SJCRH30 (cell line): ENCODE data around the gene ARFIP1. TPM values are rescaled to one million over a fixed set of nuclear protein-coding genes. Genes with fewer than 3 reads are reported as not detected.

Experiments used
- DNase-seq, 2 experiments: peaks; one replicate each; pipeline ENCODE4 v3.0.0-alpha.2; 2015 to 2020
- H3K27ac ChIP-seq: fragments of 250-450 bp; sonication (Bioruptor Pico); 2 replicates; pipeline ENCODE4 v1.5.1; 2020; ENCODE audit warnings: mild to moderate bottlenecking, moderate library complexity
- H3K27me3 ChIP-seq: fragments of 250-450 bp; sonication (Bioruptor Pico); 2 replicates; pipeline ENCODE4 v1.5.1; 2020; ENCODE audit warnings: mild to moderate bottlenecking, moderate library complexity
- H3K36me3 ChIP-seq: fragments of 250-450 bp; sonication (Bioruptor Pico); 2 replicates; pipeline ENCODE4 v1.5.1; 2020; ENCODE audit warnings: mild to moderate bottlenecking, moderate library complexity
- H3K4me1 ChIP-seq: fragments of 250-450 bp; sonication (Bioruptor Pico); 2 replicates; pipeline ENCODE4 v1.5.1; 2020; ENCODE audit warnings: mild to moderate bottlenecking, moderate library complexity
- H3K4me3 ChIP-seq: fragments of 250-450 bp; sonication (Bioruptor Pico); 2 replicates; pipeline ENCODE4 v1.5.1; 2020; ENCODE audit warnings: mild to moderate bottlenecking, moderate library complexity
- H3K9me3 ChIP-seq: fragments of 250-450 bp; sonication (Bioruptor Pico); replicated peaks from 2 replicates; pipeline ENCODE4 v1.5.1; 2020; ENCODE audit warnings: mild to moderate bottlenecking, moderate library complexity
- total RNA-seq: library from RNA; depleted of rRNA; stranded (reverse); fragments of >200 nt; shearing (Covaris generic); gene quantifications from 2 replicates; pipeline ENCODE4 v1.2.3, GENCODE V29; 2014; rRNA removed

Gene ARFIP1
- total RNA-seq, 1 experiment from 2014 or later, result 35.4 TPM

DNA sequence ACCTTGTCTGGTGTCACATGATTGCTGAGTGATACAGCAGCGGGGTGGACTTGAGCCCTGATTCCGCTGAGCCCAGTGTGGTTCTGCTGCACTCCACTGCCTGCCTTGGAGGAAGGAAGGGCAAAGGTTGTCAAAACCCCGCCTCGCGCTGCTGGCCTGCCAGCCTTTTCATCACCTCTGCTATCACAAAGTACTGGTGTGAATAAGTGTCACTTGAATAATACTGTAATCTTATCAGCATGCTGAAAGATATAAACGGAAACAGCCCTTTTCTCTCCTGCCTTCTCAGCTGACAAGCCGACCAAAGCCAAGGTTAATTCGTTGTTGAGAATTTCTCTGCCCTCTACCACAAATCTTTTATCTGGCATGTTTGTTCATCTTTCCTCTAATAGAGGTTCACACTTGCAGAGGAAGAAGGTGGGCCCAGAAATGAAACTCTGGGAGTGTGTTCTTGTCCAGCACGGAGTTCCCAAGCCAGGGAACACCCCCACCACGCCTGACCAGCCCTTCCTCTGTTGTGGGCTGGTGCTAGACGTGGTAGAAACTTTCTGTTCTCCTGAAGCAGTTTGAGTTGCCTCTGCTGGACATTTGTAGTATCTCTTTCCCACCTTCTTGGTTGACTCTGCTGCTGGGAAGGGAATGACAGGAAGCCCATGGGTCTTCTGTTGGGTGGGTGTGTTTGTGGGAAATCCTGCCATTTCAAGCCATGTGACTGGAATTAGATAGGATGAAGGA is 177.8 kb downstream of the ARFIP1 start:
- H3K27ac ChIP-seq, result peak overlapping the region; percentile 78; the same call in 1 of the 2 replicates
- no peaks in the 10 kb centered on the region for H3K9me3 ChIP-seq
- H3K27me3 ChIP-seq, result no peaks in the 10 kb centered on the region
- H3K4me3 ChIP-seq, result no peak overlapping the region
- peak in 1 of 2 experiments; percentile 5 for DNase-seq
- H3K4me1 ChIP-seq, result peaks cover 30% of the 10 kb centered on the region
- H3K36me3 ChIP-seq, result no peaks in the 10 kb centered on the region

DNA sequence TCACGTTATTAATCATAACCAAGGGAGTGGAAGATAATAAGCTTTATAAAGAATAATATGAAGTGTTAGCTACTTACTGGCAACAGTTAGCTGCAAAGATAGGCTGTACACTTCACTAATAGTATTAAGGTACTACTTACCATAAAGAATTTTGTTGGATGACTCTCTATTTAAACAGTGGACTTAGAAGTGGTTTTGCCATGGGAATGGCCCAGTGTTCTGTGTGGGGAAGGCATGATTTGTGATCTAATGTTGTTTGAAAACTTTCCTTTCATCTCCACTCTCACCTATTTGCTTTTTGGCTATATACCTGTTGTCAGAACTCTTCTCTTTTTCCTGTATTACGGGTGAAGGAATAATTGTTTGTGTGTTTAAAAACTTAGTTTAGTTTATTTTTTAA is 179.3 kb downstream of the ARFIP1 start:
- no peaks in the 10 kb centered on the region for H3K36me3 ChIP-seq
- H3K27me3 ChIP-seq, result no peaks in the 10 kb centered on the region
- DNase-seq, result no peak
- no peaks in the 10 kb centered on the region for H3K9me3 ChIP-seq
- peaks cover 21% of the 10 kb centered on the region for H3K4me1 ChIP-seq
- no peak overlapping the region for H3K27ac ChIP-seq
- no peak overlapping the region for H3K4me3 ChIP-seq

DNA sequence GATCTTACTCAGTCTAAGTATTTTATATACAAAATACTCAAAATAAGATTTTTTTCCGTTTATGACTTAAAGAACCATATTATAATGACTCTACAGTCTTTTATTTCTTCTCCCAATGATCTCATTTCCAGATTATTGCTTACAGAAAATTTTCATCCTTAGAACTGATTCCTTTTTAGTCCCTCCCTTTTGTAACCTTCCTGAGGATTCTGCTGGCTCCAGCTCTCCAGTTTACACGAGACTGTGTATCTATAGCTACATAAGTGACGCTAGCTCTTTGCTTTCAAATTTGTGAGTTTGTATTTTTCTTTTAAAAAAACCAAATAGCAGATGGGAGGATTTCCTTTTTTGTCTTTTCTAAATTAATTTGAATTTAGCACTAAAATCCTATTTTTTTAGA is 180.3 kb downstream of the ARFIP1 start:
- Histone ChIP-seq H3K4me1 (peaks cover 21% of the 10 kb centered on the region), H3K27ac (no peak overlapping the region), H3K36me3 (no peaks in the 10 kb centered on the region), H3K9me3 (no peaks in the 10 kb centered on the region), H3K4me3 (no peak overlapping the region), H3K27me3 (no peaks in the 10 kb centered on the region)
- no peak for DNase-seq

DNA sequence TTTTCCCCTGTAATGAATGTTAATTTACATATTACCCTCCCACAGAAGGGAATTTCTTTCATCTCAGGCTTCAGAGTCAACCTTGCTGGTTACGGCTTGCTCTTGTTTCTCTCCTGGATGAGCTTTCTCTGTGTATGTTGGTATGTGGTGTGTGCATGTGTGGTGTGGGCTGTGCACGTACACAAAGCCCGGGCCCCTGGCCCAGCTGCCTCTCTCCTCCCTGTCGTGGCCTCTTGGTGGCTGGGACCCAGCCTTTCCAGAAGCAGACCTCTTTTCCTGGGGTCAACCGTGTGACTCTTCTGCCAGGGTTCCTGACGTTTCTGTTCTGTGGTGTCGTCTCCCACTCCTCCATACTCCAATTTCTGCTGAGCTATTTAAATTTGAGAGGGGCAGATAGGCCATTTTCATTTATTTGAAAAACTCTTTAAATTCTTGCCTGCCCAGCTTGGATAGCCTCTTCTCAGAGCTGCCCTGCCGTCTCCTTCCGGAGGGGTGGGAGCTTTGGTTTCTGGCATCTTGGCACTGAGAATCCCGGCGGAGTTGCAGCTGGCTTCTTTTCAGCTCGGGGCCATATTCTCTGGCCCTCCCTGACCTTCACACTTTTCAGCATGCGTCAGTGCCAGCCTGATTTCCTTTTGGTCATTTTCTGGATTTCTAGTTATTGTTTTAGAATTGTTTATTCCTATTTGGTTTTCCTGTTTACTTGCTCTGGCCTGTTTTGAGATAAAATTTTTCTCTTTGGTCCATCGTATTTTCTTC is 181.4 kb downstream of the ARFIP1 start:
- peaks cover 15% of the 10 kb centered on the region for H3K4me1 ChIP-seq
- H3K27ac ChIP-seq, result no peak overlapping the region
- H3K27me3 ChIP-seq, result no peaks in the 10 kb centered on the region
- DNase-seq, result no peak
- H3K9me3 ChIP-seq, result no peaks in the 10 kb centered on the region
- no peaks in the 10 kb centered on the region for H3K36me3 ChIP-seq
- no peak overlapping the region for H3K4me3 ChIP-seq

DNA sequence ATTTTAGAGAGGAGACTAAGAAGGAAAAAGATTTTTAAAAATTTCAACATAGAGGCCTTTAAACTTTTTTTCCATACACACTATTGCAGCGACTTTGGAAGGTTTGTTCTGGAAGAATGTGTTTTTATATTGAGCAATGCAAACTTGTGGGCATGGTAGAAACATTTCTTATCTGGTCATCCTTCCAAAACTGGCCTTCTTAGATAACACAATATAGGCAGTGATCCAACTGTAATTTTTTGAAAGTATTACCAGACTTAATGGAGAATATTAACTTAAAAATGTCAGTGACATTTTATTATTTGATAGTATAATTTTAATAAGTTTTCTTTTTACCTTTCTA is 182.0 kb downstream of the ARFIP1 start:
- Histone ChIP-seq H3K4me1 (peaks cover 12% of the 10 kb centered on the region), H3K27ac (no peak overlapping the region), H3K4me3 (no peak overlapping the region), H3K9me3 (no peaks in the 10 kb centered on the region), H3K27me3 (no peaks in the 10 kb centered on the region), H3K36me3 (no peaks in the 10 kb centered on the region)
- DNase-seq, result no peak

Other genes with a start within 250 kb of the ARFIP1 start
- 26.5 and 35.0 TPM in 2 replicates for gene FBXW7, start 243.9 kb upstream of the ARFIP1 start, total RNA-seq
- gene TMEM154, start 100.0 kb upstream of the ARFIP1 start, total RNA-seq, result 0.08 and 0.33 TPM in 2 replicates
- 0.25 and 0.81 TPM in 2 replicates for gene TIGD4, start 224 bp upstream of the ARFIP1 start, total RNA-seq
- 1.9 and 2.0 TPM in 2 replicates for gene FHDC1, start 156.4 kb downstream of the ARFIP1 start, total RNA-seq